Liver (tissue), 9 donors: ENCODE measurements around the gene NUB1. TPM values are rescaled to one million over a fixed set of nuclear protein-coding genes. Genes with fewer than 3 reads are reported as not detected.

Source experiments
- DNase-seq: peaks from one replicate; pipeline ENCODE4 v3.0.0-alpha.2; 2017; ENCODE audit warnings: low spot score
- H3K27ac ChIP-seq, 2 donors: one replicate each; pipeline ENCODE4 v1.7.0; 2013; ENCODE audit warnings: inconsistent platforms in 2 of 2, low read length in 2 of 2, control low read depth in 1 of 2, low read depth in 1 of 2, mild to moderate bottlenecking in 1 of 2
- H3K27me3 ChIP-seq, 4 donors: one replicate each; pipeline versions ENCODE4 v1.6.1 to v1.7.0; 2013; ENCODE audit warnings: low read length in 3 of 4, inconsistent platforms in 1 of 4, mild to moderate bottlenecking in 1 of 4, moderate library complexity in 1 of 4; ENCODE audit not compliant: control insufficient read depth in 4 of 4, insufficient read depth in 4 of 4
- H3K36me3 ChIP-seq, 4 donors: one replicate each; pipeline versions ENCODE4 v1.6.1 to v1.7.0; 2013; ENCODE audit warnings: low read length in 3 of 4, mild to moderate bottlenecking in 3 of 4, low read depth in 1 of 4, moderate library complexity in 1 of 4; ENCODE audit not compliant: control insufficient read depth in 4 of 4, insufficient read depth in 3 of 4
- H3K4me1 ChIP-seq, 4 donors: one replicate each; pipeline versions ENCODE4 v1.6.1 to v1.7.0; 2013; ENCODE audit warnings: low read length in 3 of 4, mild to moderate bottlenecking in 3 of 4, moderate library complexity in 1 of 4; ENCODE audit not compliant: control insufficient read depth in 4 of 4, insufficient read depth in 4 of 4
- H3K4me3 ChIP-seq, 3 donors: one replicate each; pipeline versions ENCODE4 v1.6.1 to v1.7.0; 2013; ENCODE audit warnings: low read length in 3 of 3, control low read depth in 1 of 3, low read depth in 1 of 3, mild to moderate bottlenecking in 1 of 3
- H3K9ac ChIP-seq, 2 donors: one replicate each; pipeline ENCODE4 v1.7.0; 2013; ENCODE audit warnings: low read length in 2 of 2, mild to moderate bottlenecking in 2 of 2, moderate library complexity in 2 of 2, control low read depth in 1 of 2, low read depth in 1 of 2
- H3K9me3 ChIP-seq, 4 donors: one replicate each; pipeline versions ENCODE4 v1.6.1 to v1.7.0; 2013; ENCODE audit warnings: low read length in 3 of 4; ENCODE audit not compliant: control insufficient read depth in 4 of 4
- EGR1 ChIP-seq, 2 donors: IDR thresholded peaks; 2 replicates each; pipeline ENCODE4 v1.6.1; 2016 to 2018; ENCODE audit warnings: antibody characterized with exemption in 2 of 2, low read depth in 2 of 2
- FOXA1 ChIP-seq: IDR thresholded peaks from 2 replicates; pipeline ENCODE4 v1.6.1; 2016; ENCODE audit warnings: antibody characterized with exemption
- FOXA2 ChIP-seq: IDR thresholded peaks from 2 replicates; pipeline ENCODE4 v1.6.1; 2016; ENCODE audit warnings: antibody characterized with exemption
- GABPA ChIP-seq, 2 donors: IDR thresholded peaks in 1 of 2; conservative IDR thresholded peaks in 1 of 2; 2 replicates each; pipeline ENCODE4 v1.6.1; 2016; ENCODE audit warnings: antibody characterized with exemption in 2 of 2, mild to moderate bottlenecking in 1 of 2, moderate library complexity in 1 of 2
- HNF4A ChIP-seq, 2 donors: conservative IDR thresholded peaks; 2 replicates each; pipeline ENCODE4 v1.6.1; 2016; ENCODE audit warnings: antibody characterized with exemption in 2 of 2, mild to moderate bottlenecking in 2 of 2
- HNF4G ChIP-seq: IDR thresholded peaks from 2 replicates; pipeline ENCODE4 v1.6.1; 2016; ENCODE audit warnings: antibody characterized with exemption
- JUND ChIP-seq, 2 donors: IDR thresholded peaks; 2 replicates each; pipeline ENCODE4 v1.6.1; 2016; ENCODE audit warnings: antibody characterized with exemption in 2 of 2
- NR2F2 ChIP-seq: IDR thresholded peaks from 2 replicates; pipeline ENCODE4 v1.6.1; 2016; ENCODE audit warnings: antibody characterized with exemption
- RAD21 ChIP-seq, 2 donors: IDR thresholded peaks; 2 replicates each; pipeline ENCODE4 v1.6.1; 2016; ENCODE audit warnings: antibody characterized with exemption in 2 of 2, mild to moderate bottlenecking in 2 of 2
- RXRA ChIP-seq, 2 donors: IDR thresholded peaks; 2 replicates each; pipeline ENCODE4 v1.6.1; 2017 to 2018; ENCODE audit warnings: antibody characterized with exemption in 2 of 2, mild to moderate bottlenecking in 1 of 2
- SP1 ChIP-seq: IDR thresholded peaks from 2 replicates; pipeline ENCODE4 v1.6.1; 2018; ENCODE audit warnings: antibody characterized with exemption, mild to moderate bottlenecking
- TAF1 ChIP-seq: conservative IDR thresholded peaks from 2 replicates; pipeline ENCODE4 v1.6.1; 2016; ENCODE audit warnings: antibody characterized with exemption, mild to moderate bottlenecking
- YY1 ChIP-seq: IDR thresholded peaks from 2 replicates; pipeline ENCODE4 v1.6.1; 2016; ENCODE audit warnings: antibody characterized with exemption, mild to moderate bottlenecking
- WGBS: extraction: QIAGEN DNeasy Blood & Tissue Kit; methylation state at CpG from one replicate; pipeline ENCODE4 v1.1.7; 2013; 5-methylcytosine and 5-hydroxymethylcytosine counted together
- polyA plus RNA-seq, 2 donors: library from polyadenylated mRNA; stranded (reverse) in 1 of 2; unstranded in 1 of 2; fragments of 200-250 nt in 1 of 2; fragments of >200 nt in 1 of 2; fragmentation: Nextera tagmentation in 1 of 2; extraction: Ambion mirVana in 1 of 2; gene quantifications; one replicate each; pipeline versions ENCODE4 v1.2.1 to v1.2.3, GENCODE V29; 2013 to 2015
- total RNA-seq, 2 donors: library from RNA; depleted of rRNA; stranded (reverse); fragments of >200 nt; gene quantifications; one replicate each; pipeline ENCODE4 v1.2.3, GENCODE V29; 2014
- TF ChIP-seq, protein P1 (sequence below): fragments of 150-350 bp; IDR thresholded peaks from 2 replicates; pipeline ENCODE4 v1.5.1; 2017; ENCODE audit warnings: improper control_type of control experiment, low read depth, low read length; ENCODE audit not compliant: missing input control
- TF ChIP-seq, protein P2 (sequence below): IDR thresholded peaks from 2 replicates; pipeline ENCODE4 v1.6.1; 2016; ENCODE audit warnings: antibody characterized with exemption, mild to moderate bottlenecking
- TF ChIP-seq, protein P3 (sequence below): IDR thresholded peaks from 2 replicates; pipeline ENCODE4 v1.6.1; 2016; ENCODE audit warnings: antibody characterized with exemption
- TF ChIP-seq, protein P4 (sequence below): IDR thresholded peaks from 2 replicates; pipeline ENCODE4 v1.6.1; 2016; ENCODE audit warnings: antibody characterized with exemption
- TF ChIP-seq, protein P5 (sequence below): IDR thresholded peaks from 2 replicates; pipeline ENCODE4 v1.6.1; 2016; ENCODE audit warnings: antibody characterized with exemption
- donor health status: healthy.
- donor health status: healthy.
- donor health status: healthy.
- donor health status: healthy.
- donor health status: healthy.

The NUB1 gene
- total and polyA plus RNA-seq, 4 donors = 14.0 to 27.9 (median 18.8) TPM

DNA sequence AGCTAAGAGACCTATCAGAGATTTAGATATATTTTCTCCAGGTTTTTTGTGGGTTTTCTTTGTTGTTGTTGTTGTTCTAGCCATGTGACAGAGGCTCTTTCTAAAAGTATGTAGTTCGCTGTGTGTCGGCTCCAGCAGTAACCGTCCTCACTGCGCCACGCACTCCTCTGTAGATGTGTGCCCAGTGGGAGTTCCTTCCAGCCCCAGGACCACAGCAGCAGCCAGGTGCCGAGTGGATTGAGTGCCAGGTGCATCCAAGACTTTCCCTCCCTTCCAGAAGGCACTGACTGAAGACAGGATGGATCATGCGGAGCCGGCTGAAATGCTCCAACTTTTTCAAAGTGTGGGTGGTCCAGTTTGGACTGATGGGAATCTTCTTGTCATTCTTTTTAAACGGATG is 36.4 kb downstream of the NUB1 start:
- no peak overlapping the region for H3K9ac ChIP-seq
- 95% methylated on average over 9 of the region's 9 CpGs for WGBS
- H3K27ac ChIP-seq = no peak overlapping the region
- peaks cover 3 to 48% (median 26%) of the 10 kb centered on the region in 4 donors for H3K36me3 ChIP-seq
- peaks cover 0 to 5% (median 0%) of the 10 kb centered on the region in 4 donors for H3K27me3 ChIP-seq
- no peak for DNase-seq
- H3K4me3 ChIP-seq = no peak overlapping the region
- TF ChIP-seq YY1 (no peak), JUND (IDR thresholded peaks at IDR 0.05) (no peak), SP1 (no peak), GABPA (IDR thresholded peaks at IDR 0.05 in 1 of 2, conservative IDR thresholded peaks at IDR 0.05 in 1 of 2) (no peak), RXRA (IDR thresholded peaks at IDR 0.05) (no peak), RAD21 (IDR thresholded peaks at IDR 0.05) (no peak), NR2F2 (no peak), TAF1 (no peak), FOXA2 (no peak), FOXA1 (no peak), HNF4G (no peak), HNF4A (conservative IDR thresholded peaks at IDR 0.05) (no peak), EGR1 (IDR thresholded peaks at IDR 0.05; ENCODE audit: low read depth in 2 of 2) (no peak)
- TF ChIP-seq, protein P1, sequence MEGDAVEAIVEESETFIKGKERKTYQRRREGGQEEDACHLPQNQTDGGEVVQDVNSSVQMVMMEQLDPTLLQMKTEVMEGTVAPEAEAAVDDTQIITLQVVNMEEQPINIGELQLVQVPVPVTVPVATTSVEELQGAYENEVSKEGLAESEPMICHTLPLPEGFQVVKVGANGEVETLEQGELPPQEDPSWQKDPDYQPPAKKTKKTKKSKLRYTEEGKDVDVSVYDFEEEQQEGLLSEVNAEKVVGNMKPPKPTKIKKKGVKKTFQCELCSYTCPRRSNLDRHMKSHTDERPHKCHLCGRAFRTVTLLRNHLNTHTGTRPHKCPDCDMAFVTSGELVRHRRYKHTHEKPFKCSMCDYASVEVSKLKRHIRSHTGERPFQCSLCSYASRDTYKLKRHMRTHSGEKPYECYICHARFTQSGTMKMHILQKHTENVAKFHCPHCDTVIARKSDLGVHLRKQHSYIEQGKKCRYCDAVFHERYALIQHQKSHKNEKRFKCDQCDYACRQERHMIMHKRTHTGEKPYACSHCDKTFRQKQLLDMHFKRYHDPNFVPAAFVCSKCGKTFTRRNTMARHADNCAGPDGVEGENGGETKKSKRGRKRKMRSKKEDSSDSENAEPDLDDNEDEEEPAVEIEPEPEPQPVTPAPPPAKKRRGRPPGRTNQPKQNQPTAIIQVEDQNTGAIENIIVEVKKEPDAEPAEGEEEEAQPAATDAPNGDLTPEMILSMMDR = no peak
- TF ChIP-seq, protein P2, sequence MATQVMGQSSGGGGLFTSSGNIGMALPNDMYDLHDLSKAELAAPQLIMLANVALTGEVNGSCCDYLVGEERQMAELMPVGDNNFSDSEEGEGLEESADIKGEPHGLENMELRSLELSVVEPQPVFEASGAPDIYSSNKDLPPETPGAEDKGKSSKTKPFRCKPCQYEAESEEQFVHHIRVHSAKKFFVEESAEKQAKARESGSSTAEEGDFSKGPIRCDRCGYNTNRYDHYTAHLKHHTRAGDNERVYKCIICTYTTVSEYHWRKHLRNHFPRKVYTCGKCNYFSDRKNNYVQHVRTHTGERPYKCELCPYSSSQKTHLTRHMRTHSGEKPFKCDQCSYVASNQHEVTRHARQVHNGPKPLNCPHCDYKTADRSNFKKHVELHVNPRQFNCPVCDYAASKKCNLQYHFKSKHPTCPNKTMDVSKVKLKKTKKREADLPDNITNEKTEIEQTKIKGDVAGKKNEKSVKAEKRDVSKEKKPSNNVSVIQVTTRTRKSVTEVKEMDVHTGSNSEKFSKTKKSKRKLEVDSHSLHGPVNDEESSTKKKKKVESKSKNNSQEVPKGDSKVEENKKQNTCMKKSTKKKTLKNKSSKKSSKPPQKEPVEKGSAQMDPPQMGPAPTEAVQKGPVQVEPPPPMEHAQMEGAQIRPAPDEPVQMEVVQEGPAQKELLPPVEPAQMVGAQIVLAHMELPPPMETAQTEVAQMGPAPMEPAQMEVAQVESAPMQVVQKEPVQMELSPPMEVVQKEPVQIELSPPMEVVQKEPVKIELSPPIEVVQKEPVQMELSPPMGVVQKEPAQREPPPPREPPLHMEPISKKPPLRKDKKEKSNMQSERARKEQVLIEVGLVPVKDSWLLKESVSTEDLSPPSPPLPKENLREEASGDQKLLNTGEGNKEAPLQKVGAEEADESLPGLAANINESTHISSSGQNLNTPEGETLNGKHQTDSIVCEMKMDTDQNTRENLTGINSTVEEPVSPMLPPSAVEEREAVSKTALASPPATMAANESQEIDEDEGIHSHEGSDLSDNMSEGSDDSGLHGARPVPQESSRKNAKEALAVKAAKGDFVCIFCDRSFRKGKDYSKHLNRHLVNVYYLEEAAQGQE = no peak
- TF ChIP-seq, protein P3, sequence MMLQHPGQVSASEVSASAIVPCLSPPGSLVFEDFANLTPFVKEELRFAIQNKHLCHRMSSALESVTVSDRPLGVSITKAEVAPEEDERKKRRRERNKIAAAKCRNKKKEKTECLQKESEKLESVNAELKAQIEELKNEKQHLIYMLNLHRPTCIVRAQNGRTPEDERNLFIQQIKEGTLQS = no peak
- TF ChIP-seq, protein P4, sequence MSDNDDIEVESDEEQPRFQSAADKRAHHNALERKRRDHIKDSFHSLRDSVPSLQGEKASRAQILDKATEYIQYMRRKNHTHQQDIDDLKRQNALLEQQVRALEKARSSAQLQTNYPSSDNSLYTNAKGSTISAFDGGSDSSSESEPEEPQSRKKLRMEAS = no peak
- TF ChIP-seq, protein P5, sequence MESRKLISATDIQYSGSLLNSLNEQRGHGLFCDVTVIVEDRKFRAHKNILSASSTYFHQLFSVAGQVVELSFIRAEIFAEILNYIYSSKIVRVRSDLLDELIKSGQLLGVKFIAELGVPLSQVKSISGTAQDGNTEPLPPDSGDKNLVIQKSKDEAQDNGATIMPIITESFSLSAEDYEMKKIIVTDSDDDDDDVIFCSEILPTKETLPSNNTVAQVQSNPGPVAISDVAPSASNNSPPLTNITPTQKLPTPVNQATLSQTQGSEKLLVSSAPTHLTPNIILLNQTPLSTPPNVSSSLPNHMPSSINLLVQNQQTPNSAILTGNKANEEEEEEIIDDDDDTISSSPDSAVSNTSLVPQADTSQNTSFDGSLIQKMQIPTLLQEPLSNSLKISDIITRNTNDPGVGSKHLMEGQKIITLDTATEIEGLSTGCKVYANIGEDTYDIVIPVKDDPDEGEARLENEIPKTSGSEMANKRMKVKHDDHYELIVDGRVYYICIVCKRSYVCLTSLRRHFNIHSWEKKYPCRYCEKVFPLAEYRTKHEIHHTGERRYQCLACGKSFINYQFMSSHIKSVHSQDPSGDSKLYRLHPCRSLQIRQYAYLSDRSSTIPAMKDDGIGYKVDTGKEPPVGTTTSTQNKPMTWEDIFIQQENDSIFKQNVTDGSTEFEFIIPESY = no peak
- no peaks in the 10 kb centered on the region for H3K9me3 ChIP-seq
- H3K4me1 ChIP-seq = peaks cover 2 to 12% (median 6%) of the 10 kb centered on the region in 4 donors
